PC-3 (cell line): ENCODE results near the gene SVIL.

Source experiments
- EZH2 ChIP-seq: fragments of 300-600 bp; sonication (generic); IDR thresholded peaks from one replicate; pipeline ENCODE4 v1.6.1; 2017; ENCODE audit warnings: antibody characterized with exemption, mild to moderate bottlenecking, low read length; ENCODE audit not compliant: unreplicated experiment
- TF ChIP-seq, protein P1 (sequence below): fragments of 300-600 bp; sonication (generic); conservative IDR thresholded peaks from 2 replicates; pipeline ENCODE4 v1.5.1; 2017; ENCODE audit warnings: antibody characterized with exemption, low read depth, mild to moderate bottlenecking, low read length

GRCh38 chr10:29619241-29619669 lies 15.5 kb downstream of the SVIL start:
- TF ChIP-seq, protein P1, sequence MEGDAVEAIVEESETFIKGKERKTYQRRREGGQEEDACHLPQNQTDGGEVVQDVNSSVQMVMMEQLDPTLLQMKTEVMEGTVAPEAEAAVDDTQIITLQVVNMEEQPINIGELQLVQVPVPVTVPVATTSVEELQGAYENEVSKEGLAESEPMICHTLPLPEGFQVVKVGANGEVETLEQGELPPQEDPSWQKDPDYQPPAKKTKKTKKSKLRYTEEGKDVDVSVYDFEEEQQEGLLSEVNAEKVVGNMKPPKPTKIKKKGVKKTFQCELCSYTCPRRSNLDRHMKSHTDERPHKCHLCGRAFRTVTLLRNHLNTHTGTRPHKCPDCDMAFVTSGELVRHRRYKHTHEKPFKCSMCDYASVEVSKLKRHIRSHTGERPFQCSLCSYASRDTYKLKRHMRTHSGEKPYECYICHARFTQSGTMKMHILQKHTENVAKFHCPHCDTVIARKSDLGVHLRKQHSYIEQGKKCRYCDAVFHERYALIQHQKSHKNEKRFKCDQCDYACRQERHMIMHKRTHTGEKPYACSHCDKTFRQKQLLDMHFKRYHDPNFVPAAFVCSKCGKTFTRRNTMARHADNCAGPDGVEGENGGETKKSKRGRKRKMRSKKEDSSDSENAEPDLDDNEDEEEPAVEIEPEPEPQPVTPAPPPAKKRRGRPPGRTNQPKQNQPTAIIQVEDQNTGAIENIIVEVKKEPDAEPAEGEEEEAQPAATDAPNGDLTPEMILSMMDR, result no peak
- no peak for TF ChIP-seq EZH2
